Endothelial cell of umbilical vein (primary cell): ENCODE measurements around the gene PIEZO2. TPM values are rescaled to one million over a fixed set of nuclear protein-coding genes. Genes with fewer than 3 reads are reported as not detected.
"Not testable (repeated sequence)": the region's sequence is repeated elsewhere in the genome, so short reads cannot be mapped to it uniquely, and the experiment has no call there.

Experiments used
- BruUV-seq: library from RNA; stranded (reverse); fragments of 400-500 nt; replicated peaks from 2 replicates; lab custom pipeline; 2021; lab: Mats Ljungman, UMichigan
- CTCF ChIA-PET: fragments of 300-600, 350-600 bp; sonication (Branson Sonifier 250); formaldehyde crosslinking; loops from one replicate; lab custom pipeline; 2021; ENCODE audit warnings: antibody characterized with exemption, inconsistent platforms; lab: Charles Lee
- POLR2A ChIA-PET: fragments of 300-600, 350-600 bp; sonication (Branson Sonifier 250); formaldehyde crosslinking; loops from one replicate; lab custom pipeline; 2021; ENCODE audit warnings: antibody characterized with exemption, inconsistent platforms; lab: Charles Lee
- DNase-seq: peaks from one replicate; pipeline ENCODE4 v3.0.0-alpha.2; 2011; ENCODE audit warnings: low read depth, low spot score
- FAIRE-seq: peaks from 2 replicates; lab custom pipeline; 2011; peaks lifted over from hg19 to GRCh38; lab: Jason Lieb, UNC
- H2AFZ ChIP-seq: 2 replicates; pipeline ENCODE4 v1.6.0; 2012; ENCODE audit warnings: low read depth, low read length, control low read depth, inconsistent platforms
- H3K27ac ChIP-seq: 2 replicates; pipeline ENCODE4 v1.5.1; 2011; ENCODE audit warnings: low read depth, mild to moderate bottlenecking, control low read depth, low read length, moderate library complexity; ENCODE audit not compliant: insufficient read depth
- H3K27me3 ChIP-seq, 2 experiments: 2 replicates each; pipeline versions ENCODE4 v1.6.0 to v1.6.1; 2011; ENCODE audit warnings: low read length in 2 of 2, mixed read lengths in 1 of 2; ENCODE audit not compliant: control insufficient read depth in 2 of 2, insufficient read depth in 2 of 2
- H3K36me3 ChIP-seq, 2 experiments: 2 replicates in 1 of 2; 3 replicates in 1 of 2; pipeline ENCODE4 v1.5.1; 2011; ENCODE audit warnings: low read length in 2 of 2, mild to moderate bottlenecking in 1 of 2, moderate library complexity in 1 of 2; ENCODE audit not compliant: control insufficient read depth in 2 of 2, insufficient read depth in 2 of 2; ENCODE audit errors: extremely low read depth in 1 of 2
- H3K4me1 ChIP-seq: 3 replicates; pipeline ENCODE4 v1.5.1; 2011; ENCODE audit warnings: mild to moderate bottlenecking, low read length; ENCODE audit not compliant: control insufficient read depth, insufficient read depth; ENCODE audit errors: extremely low read depth
- H3K4me2 ChIP-seq: 2 replicates; pipeline ENCODE4 v1.6.1; 2011; ENCODE audit warnings: low read length, control low read depth, mixed read lengths; ENCODE audit not compliant: insufficient read depth
- H3K4me3 ChIP-seq, 3 experiments: fragments of 200-600 bp in 1 of 3; sonication (generic), shearing (Covaris generic) in 1 of 3; replicated peaks in 1 of 3; 2 replicates each; pipeline ENCODE4 v1.5.1; 2011 to 2016; ENCODE audit warnings: control low read depth in 3 of 3, low read length in 3 of 3, mild to moderate bottlenecking in 2 of 3, inconsistent platforms in 1 of 3, low read depth in 1 of 3, moderate library complexity in 1 of 3; ENCODE audit not compliant: insufficient read depth in 1 of 3
- H3K79me2 ChIP-seq: 2 replicates; pipeline ENCODE4 v1.6.0; 2012; ENCODE audit warnings: low read length, inconsistent platforms; ENCODE audit not compliant: control insufficient read depth, insufficient read depth
- H3K9ac ChIP-seq: replicated peaks from 2 replicates; pipeline ENCODE3; 2011; ENCODE audit warnings: low read length, control low read depth; ENCODE audit not compliant: insufficient read depth; ENCODE audit errors: extremely low read depth
- H3K9me1 ChIP-seq: replicated peaks from 3 replicates; pipeline ENCODE4 v1.6.0; 2011; ENCODE audit warnings: mild to moderate bottlenecking, low read length; ENCODE audit not compliant: control insufficient read depth, insufficient read depth; ENCODE audit errors: extremely low read depth
- H3K9me3 ChIP-seq: replicated peaks from 2 replicates; pipeline ENCODE4 v1.5.1; 2012; ENCODE audit warnings: low read length, inconsistent platforms; ENCODE audit not compliant: control insufficient read depth, insufficient read depth
- H4K20me1 ChIP-seq: replicated peaks from 2 replicates; pipeline ENCODE3; 2011; ENCODE audit warnings: mild to moderate bottlenecking, low read length; ENCODE audit not compliant: control insufficient read depth, insufficient read depth; ENCODE audit errors: extremely low read depth
- dilution Hi-C: fragments of 300-500 bp; cut with MboI; formaldehyde crosslinking; loops from one replicate; pipeline ENCODE4 v1.15.0; 2019; ENCODE audit warnings: low sequenced_read_pairs; ENCODE audit not compliant: extremely low pct_ligation_motif_present
- intact Hi-C: fragments of 100-400 bp; cut with micrococcal nuclease; formaldehyde crosslinking; loops from one replicate; pipeline ENCODE4 v1.10.0; 2022
- polyA plus RNA-seq, 4 experiments: library from polyadenylated mRNA; depleted of rRNA in 3 of 4; stranded (reverse) in 3 of 4; unstranded in 1 of 4; fragments of >200 nt; gene quantifications; 2 replicates each; pipeline versions ENCODE4 v1.2.1 to v1.2.3, GENCODE V29; 2011 to 2012; ENCODE audit warnings: missing spikeins in 1 of 4
- total RNA-seq: library from RNA; stranded (reverse); gene quantifications from 2 replicates; pipeline ENCODE4 v1.2.3, GENCODE V29; 2021

Gene PIEZO2
- total and polyA plus RNA-seq, 2 donors (not counting 3 experiments of a cell fraction or from before 2014, with no cell fraction given): 1.7 to 11.2 TPM

- BruUV-seq, intact Hi-C loops, dilution Hi-C loops: not testable (repeated sequence)
Measured at GRCh38 chr18:10638539-10638885, 510.9 kb downstream of the PIEZO2 start.

GRCh38 chr18:10637858-10638538 lies 511.4 kb downstream of the PIEZO2 start:
- POLR2A ChIA-PET, dilution Hi-C loops, H3K27ac ChIP-seq, H2AFZ ChIP-seq, H3K9ac ChIP-seq, H3K9me3 ChIP-seq, FAIRE-seq, H3K9me1 ChIP-seq, intact Hi-C loops, H3K4me1 ChIP-seq, H3K4me2 ChIP-seq, H3K4me3 ChIP-seq, H3K36me3 ChIP-seq, H3K27me3 ChIP-seq, H3K79me2 ChIP-seq, CTCF ChIA-PET, H4K20me1 ChIP-seq, DNase-seq, BruUV-seq: not testable (repeated sequence)

More at GRCh38 chr18:10638539-10638885, 510.9 kb downstream of the PIEZO2 start:
- H2AFZ ChIP-seq, DNase-seq, H3K9me3 ChIP-seq, H3K27me3 ChIP-seq, FAIRE-seq, H3K9me1 ChIP-seq, H3K9ac ChIP-seq, CTCF ChIA-PET, H4K20me1 ChIP-seq, H3K4me2 ChIP-seq, H3K4me3 ChIP-seq, H3K36me3 ChIP-seq, H3K4me1 ChIP-seq, H3K79me2 ChIP-seq, POLR2A ChIA-PET, H3K27ac ChIP-seq: not testable (repeated sequence)

- intact Hi-C loops, H3K9ac ChIP-seq, CTCF ChIA-PET, H3K4me3 ChIP-seq, DNase-seq, H3K27me3 ChIP-seq, POLR2A ChIA-PET, H3K9me3 ChIP-seq, H3K9me1 ChIP-seq, H3K36me3 ChIP-seq, H3K4me1 ChIP-seq, H3K27ac ChIP-seq, H3K4me2 ChIP-seq, BruUV-seq, dilution Hi-C loops, H4K20me1 ChIP-seq, H3K79me2 ChIP-seq, FAIRE-seq, H2AFZ ChIP-seq: not testable (repeated sequence)
Measured at GRCh38 chr18:10629076-10629475, 520.3 kb downstream of the PIEZO2 start.

GRCh38 chr18:10626606-10627213 lies 522.7 kb downstream of the PIEZO2 start:
- intact Hi-C loops, H3K27ac ChIP-seq, H3K36me3 ChIP-seq, CTCF ChIA-PET, H3K9ac ChIP-seq, H3K27me3 ChIP-seq, POLR2A ChIA-PET, H3K9me3 ChIP-seq, H3K4me3 ChIP-seq, dilution Hi-C loops, H3K4me2 ChIP-seq, BruUV-seq, H3K79me2 ChIP-seq, FAIRE-seq, H4K20me1 ChIP-seq, H2AFZ ChIP-seq, DNase-seq, H3K4me1 ChIP-seq, H3K9me1 ChIP-seq: not testable (repeated sequence)
